ENCODE results near the gene VANGL1.

DNA sequence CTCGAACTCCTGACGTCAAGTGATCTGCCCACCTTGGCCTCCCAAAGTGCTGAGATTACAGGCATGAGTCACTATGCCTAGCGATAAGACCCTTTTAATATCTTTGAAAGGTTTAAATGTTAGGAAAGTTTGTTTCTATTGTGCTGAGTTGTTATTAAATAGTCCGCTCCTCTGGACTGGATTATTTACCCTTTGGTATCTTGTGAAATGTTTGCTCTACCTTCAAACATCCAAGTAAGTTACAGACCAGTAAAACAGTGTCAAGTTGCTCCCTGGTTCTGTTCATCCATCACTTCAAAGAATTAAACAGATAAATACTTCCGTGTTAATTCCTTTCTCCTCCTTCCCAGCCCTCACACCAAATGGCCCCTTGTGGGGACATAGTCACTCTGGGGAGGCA, 82.0 kb downstream of the VANGL1 start:
- TF ChIP-seq, protein P1, sequence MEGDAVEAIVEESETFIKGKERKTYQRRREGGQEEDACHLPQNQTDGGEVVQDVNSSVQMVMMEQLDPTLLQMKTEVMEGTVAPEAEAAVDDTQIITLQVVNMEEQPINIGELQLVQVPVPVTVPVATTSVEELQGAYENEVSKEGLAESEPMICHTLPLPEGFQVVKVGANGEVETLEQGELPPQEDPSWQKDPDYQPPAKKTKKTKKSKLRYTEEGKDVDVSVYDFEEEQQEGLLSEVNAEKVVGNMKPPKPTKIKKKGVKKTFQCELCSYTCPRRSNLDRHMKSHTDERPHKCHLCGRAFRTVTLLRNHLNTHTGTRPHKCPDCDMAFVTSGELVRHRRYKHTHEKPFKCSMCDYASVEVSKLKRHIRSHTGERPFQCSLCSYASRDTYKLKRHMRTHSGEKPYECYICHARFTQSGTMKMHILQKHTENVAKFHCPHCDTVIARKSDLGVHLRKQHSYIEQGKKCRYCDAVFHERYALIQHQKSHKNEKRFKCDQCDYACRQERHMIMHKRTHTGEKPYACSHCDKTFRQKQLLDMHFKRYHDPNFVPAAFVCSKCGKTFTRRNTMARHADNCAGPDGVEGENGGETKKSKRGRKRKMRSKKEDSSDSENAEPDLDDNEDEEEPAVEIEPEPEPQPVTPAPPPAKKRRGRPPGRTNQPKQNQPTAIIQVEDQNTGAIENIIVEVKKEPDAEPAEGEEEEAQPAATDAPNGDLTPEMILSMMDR (IDR thresholded peaks at IDR 0.05) = no peak
- no peak for TF ChIP-seq POLR2AphosphoS5 (IDR thresholded peaks at IDR 0.05; ENCODE audit: insufficient read depth in 1 of 2, low read depth in 1 of 2)
- TF ChIP-seq POLR2A (IDR thresholded peaks at IDR 0.05) = no peak

All from vagina (tissue), 2 donors.